ENCODE data around the gene NFATC2. TPM values are rescaled to one million over a fixed set of nuclear protein-coding genes. Genes with fewer than 3 reads are reported as not detected.

The NFATC2 gene
- total RNA-seq, 2 experiments from 2014 or later, result 15.7 to 17.4 TPM

- no peaks in the 10 kb centered on the region for H3K9me3 Mint-ChIP-seq
- peaks cover 75% of the 10 kb centered on the region for H3K4me1 Mint-ChIP-seq (ENCODE audit: low read depth)
- intact Hi-C loops (cut with micrococcal nuclease), result no loop called here
- H3K36me3 Mint-ChIP-seq (ENCODE audit: low read depth), result peaks cover 23% of the 10 kb centered on the region
- peak; percentile 70 for DNase-seq
- CTCF ChIA-PET, result interaction anchor here (0.6 to 1.9 kb wide), 5 partner anchors 11 to 139 kb away, joined by 3 to 7 read pairs (median 5); no protein-coding TSS in a partner anchor
- peak overlapping the region; percentile 93 for H3K27ac Mint-ChIP-seq
- H3K27me3 Mint-ChIP-seq (ENCODE audit: low read depth), result no peaks in the 10 kb centered on the region
- H3K4me3 Mint-ChIP-seq, result peak overlapping the region; percentile 75
Measured at GRCh38 chr20:51525241-51526105, 17.0 kb downstream of the NFATC2 start.

DNA sequence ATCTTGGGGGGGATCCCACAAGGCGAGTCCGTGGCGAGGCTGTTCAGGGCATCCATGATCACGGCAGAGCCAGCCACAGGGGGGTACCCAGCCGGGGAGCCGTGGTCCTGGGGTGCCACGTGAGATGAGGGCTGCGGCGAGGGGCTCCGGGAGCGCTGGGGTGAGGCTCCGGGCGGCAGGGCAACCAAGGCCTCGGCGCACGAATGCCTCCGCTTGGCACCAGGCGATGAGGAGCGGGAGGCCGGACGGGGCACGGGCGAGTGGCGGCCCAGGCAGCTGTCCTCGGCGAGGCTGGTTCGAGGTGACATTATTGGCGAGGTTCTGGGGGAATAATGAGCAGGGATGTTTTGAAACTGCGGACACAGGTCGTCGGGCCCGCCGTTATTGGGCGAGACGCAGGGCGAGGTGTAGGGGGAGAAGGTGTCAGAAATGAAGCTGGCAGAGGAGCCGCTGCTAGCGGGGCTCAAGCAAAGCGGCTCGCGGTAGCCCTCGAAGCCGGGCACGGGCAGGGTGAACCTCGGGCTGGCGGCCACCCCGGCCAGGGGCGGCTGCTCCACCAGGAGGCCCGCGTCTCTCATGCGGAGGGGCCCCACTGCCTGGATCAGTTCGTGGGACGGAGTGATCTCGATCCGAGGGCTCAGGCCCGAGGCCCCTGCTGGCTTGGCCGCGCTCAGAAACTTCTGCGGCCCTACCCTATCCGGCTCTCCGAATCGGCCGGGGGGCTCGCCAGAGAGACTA is 19.1 kb downstream of the NFATC2 start:
- CTCF ChIA-PET, result no interaction called here

DNA sequence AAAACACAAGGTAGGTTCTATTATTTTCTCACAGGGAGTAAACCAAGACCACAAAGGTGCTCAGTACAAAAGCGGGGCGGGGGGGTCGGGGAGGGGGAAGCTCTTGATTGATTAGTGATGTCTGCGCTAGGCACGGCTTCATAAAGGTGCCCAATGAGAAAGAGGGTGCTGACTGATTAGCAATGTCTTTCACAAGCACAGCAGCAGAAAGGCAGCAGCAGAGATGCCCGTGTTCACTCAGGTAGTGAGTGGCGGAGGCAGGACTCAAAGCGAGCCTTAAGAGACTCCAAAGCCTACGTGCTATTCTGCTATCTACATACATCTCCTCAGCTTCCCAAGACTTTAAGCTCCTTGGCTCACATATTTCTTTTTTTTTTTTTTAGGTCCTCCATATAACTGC is 20.3 kb downstream of the NFATC2 start:
- Mint-ChIP-seq H3K4me1 (ENCODE audit: low read depth) (peaks cover 61% of the 10 kb centered on the region), H3K4me3 (no peak overlapping the region), H3K36me3 (ENCODE audit: low read depth) (peaks cover 38% of the 10 kb centered on the region), H3K27ac (peak overlapping the region; percentile 36), H3K9me3 (no peaks in the 10 kb centered on the region), H3K27me3 (ENCODE audit: low read depth) (no peaks in the 10 kb centered on the region)
- CTCF ChIA-PET, result no interaction called here
- intact Hi-C loops (cut with micrococcal nuclease), result no loop called here
- no peak for DNase-seq

More for the DNA sequence above, 19.1 kb downstream of the NFATC2 start:
- no peak for DNase-seq
- peaks cover 30% of the 10 kb centered on the region for H3K36me3 Mint-ChIP-seq (ENCODE audit: low read depth)
- peaks cover 64% of the 10 kb centered on the region for H3K4me1 Mint-ChIP-seq (ENCODE audit: low read depth)
- intact Hi-C loops (cut with micrococcal nuclease), result no loop called here
- no peaks in the 10 kb centered on the region for H3K9me3 Mint-ChIP-seq
- H3K27me3 Mint-ChIP-seq (ENCODE audit: low read depth), result no peaks in the 10 kb centered on the region
- no peak overlapping the region for H3K27ac Mint-ChIP-seq
- no peak overlapping the region for H3K4me3 Mint-ChIP-seq

DNA sequence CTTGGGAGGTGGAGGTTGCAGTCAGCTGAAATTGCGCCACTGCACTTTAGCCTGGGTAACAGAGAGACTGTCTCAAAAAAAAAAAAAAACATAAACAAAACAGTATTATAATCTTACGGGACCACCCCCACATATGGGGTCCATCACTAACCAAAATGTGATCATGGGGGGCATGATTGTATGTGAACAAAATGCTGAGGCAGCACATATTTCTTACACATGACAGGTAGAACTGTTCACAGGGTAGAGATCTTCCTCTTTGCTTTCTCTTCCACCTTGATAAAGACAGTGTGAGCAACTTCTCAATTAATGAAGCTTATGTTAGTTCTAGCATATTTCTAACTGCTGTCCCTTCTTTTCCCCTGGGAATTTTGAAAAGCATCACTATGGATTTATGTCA is 24.7 kb downstream of the NFATC2 start:
- intact Hi-C loops (cut with micrococcal nuclease), result no loop called here
- no peak for DNase-seq
- Mint-ChIP-seq H3K27ac (no peak overlapping the region), H3K4me3 (no peak overlapping the region), H3K36me3 (ENCODE audit: low read depth) (peaks cover 62% of the 10 kb centered on the region), H3K27me3 (ENCODE audit: low read depth) (no peaks in the 10 kb centered on the region), H3K4me1 (ENCODE audit: low read depth) (peaks cover 58% of the 10 kb centered on the region), H3K9me3 (no peaks in the 10 kb centered on the region)
- CTCF ChIA-PET, result interaction anchor here (0.6 kb wide), 1 partner anchor 39 kb away, joined by 3 read pairs; no protein-coding TSS in a partner anchor

- CTCF ChIA-PET, result no interaction called here
- Mint-ChIP-seq H3K27ac (no peak overlapping the region), H3K27me3 (ENCODE audit: low read depth) (no peaks in the 10 kb centered on the region), H3K36me3 (ENCODE audit: low read depth) (peaks cover 60% of the 10 kb centered on the region), H3K4me1 (ENCODE audit: low read depth) (peaks cover 60% of the 10 kb centered on the region), H3K9me3 (no peaks in the 10 kb centered on the region), H3K4me3 (no peak overlapping the region)
- intact Hi-C loops (cut with micrococcal nuclease), result no loop called here
- DNase-seq, result no peak
Measured at GRCh38 chr20:51516855-51517254, 25.7 kb downstream of the NFATC2 start.

DNA sequence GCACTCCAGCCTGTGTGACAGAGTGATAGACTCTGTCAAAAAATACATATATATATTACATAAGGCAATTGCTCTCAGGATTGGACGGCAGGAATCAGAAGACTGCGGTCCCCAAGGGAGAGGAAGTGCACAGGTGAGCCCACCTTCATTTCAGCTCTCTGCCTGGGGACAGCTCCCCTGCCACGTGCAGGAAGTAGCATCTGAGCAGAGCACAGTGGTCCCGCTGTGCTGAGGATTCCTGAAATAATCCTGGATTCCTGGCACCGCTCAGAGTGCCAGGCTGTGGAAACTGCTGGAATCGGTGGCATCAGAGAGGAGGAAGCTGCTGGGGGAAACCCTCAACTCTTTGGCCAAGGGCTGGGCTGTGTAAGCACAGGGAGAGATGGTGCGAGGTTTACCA is 27.7 kb downstream of the NFATC2 start:
- peaks cover 66% of the 10 kb centered on the region for H3K36me3 Mint-ChIP-seq (ENCODE audit: low read depth)
- no peaks in the 10 kb centered on the region for H3K27me3 Mint-ChIP-seq (ENCODE audit: low read depth)
- CTCF ChIA-PET, result interaction anchor here (1.7 to 2.1 kb wide), 3 partner anchors 11 to 14 kb away, joined by 5 to 7 read pairs (median 6); no protein-coding TSS in a partner anchor
- intact Hi-C loops (cut with micrococcal nuclease), result loop anchor here (5.0 kb wide), 1 partner anchor 43 kb away; no protein-coding TSS in a partner anchor
- no peak overlapping the region for H3K4me3 Mint-ChIP-seq
- no peaks in the 10 kb centered on the region for H3K9me3 Mint-ChIP-seq
- peaks cover 69% of the 10 kb centered on the region for H3K4me1 Mint-ChIP-seq (ENCODE audit: low read depth)
- no peak overlapping the region for H3K27ac Mint-ChIP-seq
- DNase-seq, result no peak

DNA sequence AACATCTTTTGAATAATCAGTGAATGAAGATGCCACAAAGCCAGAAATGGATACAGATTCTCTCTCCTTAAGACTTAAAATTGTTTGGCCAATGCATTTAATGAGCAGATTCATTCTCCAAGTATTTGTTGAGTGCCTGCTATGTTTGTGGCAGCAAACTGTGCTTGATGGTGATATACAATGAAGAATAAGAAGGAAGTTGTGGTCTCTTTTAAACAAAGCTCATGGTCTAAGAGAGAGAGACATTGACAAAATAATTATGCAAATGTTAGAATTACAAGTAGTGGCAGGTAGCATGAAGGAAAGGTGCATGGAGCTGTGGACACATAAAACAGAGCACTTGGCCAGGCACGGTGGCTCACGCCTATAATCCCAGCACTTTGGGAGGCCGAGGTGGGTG is 28.3 kb downstream of the NFATC2 start:
- Mint-ChIP-seq H3K9me3 (no peaks in the 10 kb centered on the region), H3K27me3 (ENCODE audit: low read depth) (no peaks in the 10 kb centered on the region), H3K4me1 (ENCODE audit: low read depth) (peaks cover 74% of the 10 kb centered on the region), H3K27ac (no peak overlapping the region), H3K4me3 (no peak overlapping the region), H3K36me3 (ENCODE audit: low read depth) (peaks cover 71% of the 10 kb centered on the region)
- intact Hi-C loops (cut with micrococcal nuclease), result loop anchor here (5.0 kb wide), 1 partner anchor 42 kb away; no protein-coding TSS in a partner anchor
- no peak for DNase-seq
- CTCF ChIA-PET, result interaction anchor here (0.6 to 2.1 kb wide), 8 partner anchors 11 to 103 kb away, joined by 3 to 7 read pairs (median 4); partner anchors contain the start of gene NFATC2

DNA sequence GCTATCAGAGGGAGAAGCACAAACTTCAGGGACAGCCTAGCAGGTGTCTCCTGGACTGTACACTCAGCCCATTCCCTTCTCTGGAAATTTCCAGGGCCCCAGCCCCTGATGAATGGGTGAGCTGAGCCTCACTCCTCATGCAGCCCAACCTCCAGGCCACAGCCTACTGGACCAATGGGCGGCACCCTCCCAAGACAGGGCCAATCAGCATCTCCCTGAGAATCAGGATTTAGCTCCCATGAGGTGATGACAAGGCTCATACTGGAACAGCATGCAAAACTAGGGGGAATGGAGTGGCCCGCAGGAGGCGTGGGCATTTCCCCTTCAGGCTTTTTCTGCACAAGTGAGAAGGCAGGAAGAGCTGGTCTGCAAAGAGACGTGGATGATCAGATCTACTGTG is 29.0 kb downstream of the NFATC2 start:
- H3K36me3 Mint-ChIP-seq (ENCODE audit: low read depth), result peaks cover 68% of the 10 kb centered on the region
- DNase-seq, result peak; percentile 41
- CTCF ChIA-PET, result interaction anchor here (0.6 to 2.1 kb wide), 8 partner anchors 10 to 102 kb away, joined by 3 to 7 read pairs (median 4); partner anchors contain the start of gene NFATC2
- H3K27me3 Mint-ChIP-seq (ENCODE audit: low read depth), result no peaks in the 10 kb centered on the region
- peaks cover 79% of the 10 kb centered on the region for H3K4me1 Mint-ChIP-seq (ENCODE audit: low read depth)
- H3K4me3 Mint-ChIP-seq, result no peak overlapping the region
- intact Hi-C loops (cut with micrococcal nuclease), result loop anchor here (5.0 kb wide), 1 partner anchor 41 kb away; no protein-coding TSS in a partner anchor
- H3K9me3 Mint-ChIP-seq, result no peaks in the 10 kb centered on the region
- peak overlapping the region; percentile 28 for H3K27ac Mint-ChIP-seq

DNA sequence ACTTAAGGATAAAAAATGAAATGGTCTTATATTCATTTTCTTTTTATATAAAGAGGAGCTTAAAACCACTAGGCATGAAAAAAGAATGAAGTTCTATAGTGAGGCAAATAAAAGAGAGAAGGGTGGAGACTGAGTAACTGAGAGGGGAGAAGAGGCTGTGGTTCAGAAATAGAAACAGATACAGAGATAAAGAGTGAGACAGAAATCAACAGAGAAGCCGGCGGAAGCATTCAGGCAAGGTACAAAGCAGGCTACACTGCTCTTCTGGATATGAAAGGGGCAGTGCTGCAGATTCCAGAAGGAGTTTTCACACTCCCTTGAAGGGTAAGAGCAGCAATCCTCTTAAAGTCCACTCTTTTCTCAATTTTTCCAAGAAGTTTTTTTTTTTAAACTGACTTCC is 29.9 kb downstream of the NFATC2 start:
- peak overlapping the region; percentile 74 for H3K27ac Mint-ChIP-seq

GRCh38 chr20:51511861-51512619 is 30.5 kb downstream of the NFATC2 start:
- CTCF ChIA-PET, result interaction anchor here (0.8 to 1.1 kb wide), 5 partner anchors 11 to 88 kb away, joined by 3 read pairs; no protein-coding TSS in a partner anchor
- Mint-ChIP-seq H3K9me3 (no peaks in the 10 kb centered on the region), H3K36me3 (ENCODE audit: low read depth) (peaks cover 61% of the 10 kb centered on the region), H3K27me3 (ENCODE audit: low read depth) (no peaks in the 10 kb centered on the region), H3K4me1 (ENCODE audit: low read depth) (peaks cover 74% of the 10 kb centered on the region), H3K4me3 (no peak overlapping the region), H3K27ac (peak overlapping the region; percentile 74)
- DNase-seq, result peak; percentile 61
- intact Hi-C loops (cut with micrococcal nuclease), result loop anchor here (1.0 to 5.0 kb wide), 4 partner anchors 11 to 40 kb away; no protein-coding TSS in a partner anchor

More for the DNA sequence above, 29.9 kb downstream of the NFATC2 start:
- Mint-ChIP-seq H3K4me3 (no peak overlapping the region), H3K9me3 (no peaks in the 10 kb centered on the region), H3K36me3 (ENCODE audit: low read depth) (peaks cover 63% of the 10 kb centered on the region), H3K4me1 (ENCODE audit: low read depth) (peaks cover 75% of the 10 kb centered on the region), H3K27me3 (ENCODE audit: low read depth) (no peaks in the 10 kb centered on the region)
- CTCF ChIA-PET, result interaction anchor here (0.8 to 2.1 kb wide), 5 partner anchors 9 to 89 kb away, joined by 3 to 6 read pairs (median 3); no protein-coding TSS in a partner anchor
- peak; percentile 45 for DNase-seq
- intact Hi-C loops (cut with micrococcal nuclease), result loop anchor here (1.0 to 5.0 kb wide), 4 partner anchors 11 to 40 kb away; no protein-coding TSS in a partner anchor

- intact Hi-C loops (cut with micrococcal nuclease), result loop anchor here (5.0 kb wide), 1 partner anchor 39 kb away; no protein-coding TSS in a partner anchor
Measured at GRCh38 chr20:51510936-51511605, 31.4 kb downstream of the NFATC2 start.

More at GRCh38 chr20:51510936-51511605, 31.4 kb downstream of the NFATC2 start:
- Mint-ChIP-seq H3K9me3 (no peaks in the 10 kb centered on the region), H3K36me3 (ENCODE audit: low read depth) (peaks cover 58% of the 10 kb centered on the region), H3K4me3 (no peak overlapping the region), H3K27ac (no peak overlapping the region), H3K4me1 (ENCODE audit: low read depth) (peaks cover 67% of the 10 kb centered on the region), H3K27me3 (ENCODE audit: low read depth) (no peaks in the 10 kb centered on the region)
- DNase-seq, result no peak
- CTCF ChIA-PET, result interaction anchor here (0.7 to 1.1 kb wide), 2 partner anchors 10 to 86 kb away, joined by 3 read pairs; no protein-coding TSS in a partner anchor
